ENCODE data around the gene WDR70. TPM values are rescaled to one million over a fixed set of nuclear protein-coding genes. Genes with fewer than 3 reads are reported as not detected.

The WDR70 gene
- total and polyA plus RNA-seq, 10 of the 15 experiments (the other 5 are each of a cell fraction or from before 2014, with no cell fraction given): 10.9 to 33.6 (median 29.1) TPM

DNA sequence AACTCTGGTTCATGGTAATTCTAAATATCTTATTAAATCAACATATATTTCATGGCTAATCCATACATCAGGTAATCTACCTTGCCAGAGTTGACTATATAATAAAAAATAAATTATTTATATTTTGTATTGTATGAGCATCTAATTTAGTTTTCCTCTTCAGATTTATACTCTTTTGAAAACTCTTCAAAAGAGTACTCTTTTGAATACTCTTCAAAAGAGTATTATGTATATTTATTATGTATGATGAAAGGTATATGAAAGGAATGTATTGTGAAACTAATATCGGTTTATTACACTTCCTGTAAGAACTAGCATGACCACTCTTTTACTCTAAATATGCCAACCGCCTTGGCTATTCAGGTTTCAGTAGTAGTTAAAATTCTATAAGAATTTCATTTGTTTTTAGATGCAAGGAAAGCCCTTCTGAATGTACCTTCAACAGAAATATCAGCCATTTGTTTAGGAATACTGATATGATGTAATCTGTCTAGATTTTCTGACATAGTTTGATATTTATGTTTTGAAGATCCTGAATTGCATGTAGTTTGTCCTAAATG is 178.7 kb downstream of the WDR70 start:
- H3K27me3 ChIP-seq (replicated peaks in 1 of 2; ENCODE audit: control insufficient read depth in 2 of 2, insufficient read depth in 2 of 2, low read length in 1 of 2): no peaks in the 10 kb centered on the region
- ChIA-PET POLR2A (interaction anchor here (0.6 kb wide), 1 partner anchor 12 kb away, joined by 4 read pairs; no protein-coding TSS in a partner anchor), SMC1A (ENCODE audit: uncharacterized antibody, unreplicated experiment) (interaction anchor here (0.6 kb wide), 1 partner anchor 10 kb away, joined by 3 read pairs; no protein-coding TSS in a partner anchor), CTCF (interaction anchor here (0.6 kb wide), 2 partner anchors 25 to 507 kb away, joined by 3 read pairs; no protein-coding TSS in a partner anchor), RAD21 (ENCODE audit: unreplicated experiment) (no interaction called here)
- no peak overlapping the region for H2AFZ ChIP-seq (ENCODE audit: control insufficient read depth, low read depth, low read length)
- intact Hi-C loops (cut with micrococcal nuclease; ENCODE audit: unreplicated experiment): no loop called here
- ATAC-seq (no peak), DNase-seq (ENCODE audit: low read depth, low spot score) (no peak), FAIRE-seq (no peak)
- no peaks in the 10 kb centered on the region for H4K20me1 ChIP-seq (ENCODE audit: control insufficient read depth, insufficient read depth)
- in situ Hi-C loops (cut with MboI): no loop called here
- WGBS (ENCODE audit: insufficient coverage, insufficient replicate concordance, low lambda C conversion rate, missing lambda C conversion rate): 93% methylated on average over 2 of the region's 2 CpGs
- TF ChIP-seq CHD4 (IDR thresholded peaks at IDR 0.05) (no peak), EGR1 (IDR thresholded peaks at IDR 0.05; ENCODE audit: borderline replicate concordance in 1 of 2, low read depth in 2 of 2, low read length in 2 of 2) (no peak), POU2F2 (IDR thresholded peaks at IDR 0.05; ENCODE audit: borderline replicate concordance, low read depth, low read length) (no peak), SREBF1 (IDR thresholded peaks at IDR 0.05; ENCODE audit: low read length) (no peak), CREM (IDR thresholded peaks at IDR 0.05; ENCODE audit: low read depth) (no peak)
- TF ChIP-seq, protein P1, sequence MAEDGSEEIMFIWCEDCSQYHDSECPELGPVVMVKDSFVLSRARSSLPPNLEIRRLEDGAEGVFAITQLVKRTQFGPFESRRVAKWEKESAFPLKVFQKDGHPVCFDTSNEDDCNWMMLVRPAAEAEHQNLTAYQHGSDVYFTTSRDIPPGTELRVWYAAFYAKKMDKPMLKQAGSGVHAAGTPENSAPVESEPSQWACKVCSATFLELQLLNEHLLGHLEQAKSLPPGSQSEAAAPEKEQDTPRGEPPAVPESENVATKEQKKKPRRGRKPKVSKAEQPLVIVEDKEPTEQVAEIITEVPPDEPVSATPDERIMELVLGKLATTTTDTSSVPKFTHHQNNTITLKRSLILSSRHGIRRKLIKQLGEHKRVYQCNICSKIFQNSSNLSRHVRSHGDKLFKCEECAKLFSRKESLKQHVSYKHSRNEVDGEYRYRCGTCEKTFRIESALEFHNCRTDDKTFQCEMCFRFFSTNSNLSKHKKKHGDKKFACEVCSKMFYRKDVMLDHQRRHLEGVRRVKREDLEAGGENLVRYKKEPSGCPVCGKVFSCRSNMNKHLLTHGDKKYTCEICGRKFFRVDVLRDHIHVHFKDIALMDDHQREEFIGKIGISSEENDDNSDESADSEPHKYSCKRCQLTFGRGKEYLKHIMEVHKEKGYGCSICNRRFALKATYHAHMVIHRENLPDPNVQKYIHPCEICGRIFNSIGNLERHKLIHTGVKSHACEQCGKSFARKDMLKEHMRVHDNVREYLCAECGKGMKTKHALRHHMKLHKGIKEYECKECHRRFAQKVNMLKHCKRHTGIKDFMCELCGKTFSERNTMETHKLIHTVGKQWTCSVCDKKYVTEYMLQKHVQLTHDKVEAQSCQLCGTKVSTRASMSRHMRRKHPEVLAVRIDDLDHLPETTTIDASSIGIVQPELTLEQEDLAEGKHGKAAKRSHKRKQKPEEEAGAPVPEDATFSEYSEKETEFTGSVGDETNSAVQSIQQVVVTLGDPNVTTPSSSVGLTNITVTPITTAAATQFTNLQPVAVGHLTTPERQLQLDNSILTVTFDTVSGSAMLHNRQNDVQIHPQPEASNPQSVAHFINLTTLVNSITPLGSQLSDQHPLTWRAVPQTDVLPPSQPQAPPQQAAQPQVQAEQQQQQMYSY (CRISPR knock-in tag; IDR thresholded peaks at IDR 0.05): no peak
- TF ChIP-seq, protein P2, sequence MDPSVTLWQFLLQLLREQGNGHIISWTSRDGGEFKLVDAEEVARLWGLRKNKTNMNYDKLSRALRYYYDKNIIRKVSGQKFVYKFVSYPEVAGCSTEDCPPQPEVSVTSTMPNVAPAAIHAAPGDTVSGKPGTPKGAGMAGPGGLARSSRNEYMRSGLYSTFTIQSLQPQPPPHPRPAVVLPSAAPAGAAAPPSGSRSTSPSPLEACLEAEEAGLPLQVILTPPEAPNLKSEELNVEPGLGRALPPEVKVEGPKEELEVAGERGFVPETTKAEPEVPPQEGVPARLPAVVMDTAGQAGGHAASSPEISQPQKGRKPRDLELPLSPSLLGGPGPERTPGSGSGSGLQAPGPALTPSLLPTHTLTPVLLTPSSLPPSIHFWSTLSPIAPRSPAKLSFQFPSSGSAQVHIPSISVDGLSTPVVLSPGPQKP (IDR thresholded peaks at IDR 0.05; ENCODE audit: low read depth, low read length): no peak
- TF ChIP-seq, protein P3, sequence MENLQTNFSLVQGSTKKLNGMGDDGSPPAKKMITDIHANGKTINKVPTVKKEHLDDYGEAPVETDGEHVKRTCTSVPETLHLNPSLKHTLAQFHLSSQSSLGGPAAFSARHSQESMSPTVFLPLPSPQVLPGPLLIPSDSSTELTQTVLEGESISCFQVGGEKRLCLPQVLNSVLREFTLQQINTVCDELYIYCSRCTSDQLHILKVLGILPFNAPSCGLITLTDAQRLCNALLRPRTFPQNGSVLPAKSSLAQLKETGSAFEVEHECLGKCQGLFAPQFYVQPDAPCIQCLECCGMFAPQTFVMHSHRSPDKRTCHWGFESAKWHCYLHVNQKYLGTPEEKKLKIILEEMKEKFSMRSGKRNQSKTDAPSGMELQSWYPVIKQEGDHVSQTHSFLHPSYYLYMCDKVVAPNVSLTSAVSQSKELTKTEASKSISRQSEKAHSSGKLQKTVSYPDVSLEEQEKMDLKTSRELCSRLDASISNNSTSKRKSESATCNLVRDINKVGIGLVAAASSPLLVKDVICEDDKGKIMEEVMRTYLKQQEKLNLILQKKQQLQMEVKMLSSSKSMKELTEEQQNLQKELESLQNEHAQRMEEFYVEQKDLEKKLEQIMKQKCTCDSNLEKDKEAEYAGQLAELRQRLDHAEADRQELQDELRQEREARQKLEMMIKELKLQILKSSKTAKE (IDR thresholded peaks at IDR 0.05; ENCODE audit: low read depth, poor library complexity, severe bottlenecking): no peak
- no peak overlapping the region for H3K9ac ChIP-seq (ENCODE audit: control insufficient read depth, insufficient read depth, low read length)
- no peak overlapping the region for H3K27ac ChIP-seq (ENCODE audit: control insufficient read depth, insufficient read depth)
- H3K4me2 ChIP-seq (ENCODE audit: control insufficient read depth, insufficient read depth): no peak overlapping the region
- H3K79me2 ChIP-seq (ENCODE audit: control insufficient read depth, insufficient read depth, low read length): no peaks in the 10 kb centered on the region
- no peaks in the 10 kb centered on the region for H3K4me1 ChIP-seq (ENCODE audit: control insufficient read depth, insufficient read depth, low read length)
- H3K36me3 ChIP-seq (ENCODE audit: control insufficient read depth in 2 of 2, insufficient read depth in 2 of 2, low read length in 1 of 2): no peaks in the 10 kb centered on the region
- no TSS peak for BruUV-seq (replicated peaks)
- no peak overlapping the region for H3K4me3 ChIP-seq
- peaks cover 2% of the 10 kb centered on the region; the same call in 1 of the 3 replicates for H3K9me3 ChIP-seq (replicated peaks; ENCODE audit: control insufficient read depth, insufficient read depth, low read length)

Measured in GM12878 (cell line).